B cell (primary cell): ENCODE measurements around the gene ZNF496.

ENCODE experiments used
- EZH2 ChIP-seq: IDR thresholded peaks from 2 replicates; pipeline ENCODE4 v1.6.1; 2012; ENCODE audit warnings: borderline replicate concordance, low read depth, mild to moderate bottlenecking, moderate library complexity, low read length; ENCODE audit not compliant: insufficient read depth, poor library complexity, severe bottlenecking
- TF ChIP-seq, protein P1 (sequence below): fragments of 200-600 bp; IDR thresholded peaks from one replicate; pipeline ENCODE4 v1.8.0; 2022; ENCODE audit warnings: antibody characterized with exemption, mild to moderate bottlenecking

DNA sequence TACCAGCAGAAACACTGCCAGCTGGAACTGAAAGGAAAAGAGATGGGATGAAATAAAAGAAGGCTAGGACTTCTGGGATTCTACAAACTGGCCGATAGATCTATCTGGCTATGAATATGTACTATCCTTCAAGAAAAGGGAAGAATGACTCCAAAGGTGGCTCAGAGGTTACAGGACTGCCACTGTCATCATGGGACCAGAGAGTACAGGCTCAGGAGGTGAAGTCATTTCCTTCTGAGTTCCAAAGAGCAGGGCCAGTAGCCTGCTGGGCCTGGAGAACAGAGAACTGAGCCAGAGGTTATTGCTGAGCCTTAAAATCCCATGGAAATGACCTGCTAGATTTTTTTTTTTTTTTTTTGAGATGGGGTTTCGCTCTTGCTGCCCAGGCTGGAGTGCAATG is 27.6 kb downstream of the ZNF496 start:
- TF ChIP-seq, protein P1, sequence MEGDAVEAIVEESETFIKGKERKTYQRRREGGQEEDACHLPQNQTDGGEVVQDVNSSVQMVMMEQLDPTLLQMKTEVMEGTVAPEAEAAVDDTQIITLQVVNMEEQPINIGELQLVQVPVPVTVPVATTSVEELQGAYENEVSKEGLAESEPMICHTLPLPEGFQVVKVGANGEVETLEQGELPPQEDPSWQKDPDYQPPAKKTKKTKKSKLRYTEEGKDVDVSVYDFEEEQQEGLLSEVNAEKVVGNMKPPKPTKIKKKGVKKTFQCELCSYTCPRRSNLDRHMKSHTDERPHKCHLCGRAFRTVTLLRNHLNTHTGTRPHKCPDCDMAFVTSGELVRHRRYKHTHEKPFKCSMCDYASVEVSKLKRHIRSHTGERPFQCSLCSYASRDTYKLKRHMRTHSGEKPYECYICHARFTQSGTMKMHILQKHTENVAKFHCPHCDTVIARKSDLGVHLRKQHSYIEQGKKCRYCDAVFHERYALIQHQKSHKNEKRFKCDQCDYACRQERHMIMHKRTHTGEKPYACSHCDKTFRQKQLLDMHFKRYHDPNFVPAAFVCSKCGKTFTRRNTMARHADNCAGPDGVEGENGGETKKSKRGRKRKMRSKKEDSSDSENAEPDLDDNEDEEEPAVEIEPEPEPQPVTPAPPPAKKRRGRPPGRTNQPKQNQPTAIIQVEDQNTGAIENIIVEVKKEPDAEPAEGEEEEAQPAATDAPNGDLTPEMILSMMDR: no peak
- no peak for TF ChIP-seq EZH2
